Left lung (tissue), 10 donors: Measurements from ENCODE around the gene ITIH3. TPM values are rescaled to one million over a fixed set of nuclear protein-coding genes. Genes with fewer than 3 reads are reported as not detected.

ENCODE experiments used
- ATAC-seq: fragments of 200-7000 bp; cut with Tn5 transposase; one replicate; pipeline ENCODE4 v1.9.1; 2020; ENCODE audit warnings: moderate library complexity
- DNase-seq, 4 donors: peaks; one replicate each; pipeline ENCODE4 v3.0.0-alpha.2; 2013 to 2020
- H3K27ac ChIP-seq, 2 donors: fragments of 200-600 bp; sonication (generic) in 1 of 2; one replicate each; pipeline versions ENCODE4 v1.5.0 to v1.8.0; 2020 to 2021
- H3K27me3 ChIP-seq, 2 donors: fragments of 200-600 bp; sonication (generic) in 1 of 2; one replicate each; pipeline versions ENCODE4 v1.5.0 to v1.8.0; 2020 to 2021
- H3K36me3 ChIP-seq, 2 donors: fragments of 200-600 bp; sonication (generic) in 1 of 2; one replicate each; pipeline versions ENCODE4 v1.5.0 to v1.8.0; 2020 to 2021
- H3K4me1 ChIP-seq, 2 donors: fragments of 200-600 bp; one replicate each; pipeline ENCODE4 v1.8.0; 2021
- H3K4me3 ChIP-seq, 2 donors: fragments of 200-600 bp; sonication (generic) in 1 of 2; one replicate each; pipeline versions ENCODE4 v1.5.0 to v1.8.0; 2020 to 2021; ENCODE audit warnings: mild to moderate bottlenecking in 1 of 2
- H3K9me3 ChIP-seq, 2 donors: fragments of 200-600 bp; sonication (generic) in 1 of 2; one replicate each; pipeline versions ENCODE4 v1.5.0 to v1.8.0; 2020 to 2021
- CTCF ChIP-seq, 2 donors: fragments of 200-600 bp; sonication (generic) in 1 of 2; IDR thresholded peaks; one replicate each; pipeline versions ENCODE4 v1.5.0 to v1.8.0; 2021; ENCODE audit warnings: antibody characterized with exemption in 2 of 2
- intact Hi-C, 2 donors: fragments of 100-400 bp; cut with DNase I; formaldehyde crosslinking; loops; one replicate each; pipeline versions ENCODE4 v1.11.2 to v1.14.2; 2022
- polyA plus RNA-seq, 6 donors: library from polyadenylated mRNA; unstranded; fragments of 120-200 nt; gene quantifications; one replicate each; pipeline ENCODE4 v1.2.1, GENCODE V29; 2013; ENCODE audit not compliant: insufficient read length in 6 of 6
- total RNA-seq, 2 donors: library from RNA; stranded (reverse); fragmentation: NEBNext Ultra II Directional; extraction: Animal tissue kit (Norgen Biotek cat#: 25700); gene quantifications; one replicate each; pipeline ENCODE4 v1.2.1, GENCODE V29; 2021
- donor health status: DM: no; HTN: yes; CAD: no.
- donor health status: DM: no; HTN: no; CAD: no.

The ITIH3 gene
- total and polyA plus RNA-seq, 8 donors = 1.5 to 5.8 (median 3.4) TPM

- Histone ChIP-seq H3K27ac (no peak within 1 kb of the TSS), H3K4me1 (peaks cover 0 to 3% of the 10 kb centered on the region in 2 donors), H3K9me3 (no peaks in the 10 kb centered on the region), H3K4me3 (no peak within 1 kb of the TSS), H3K36me3 (peaks cover 0 to 65% of the 10 kb centered on the region in 2 donors), H3K27me3 (no peaks in the 10 kb centered on the region)
- TF ChIP-seq CTCF (IDR thresholded peaks at IDR 0.05) = no peak
- ATAC-seq = no peak
- DNase-seq = peak in 3 of 4 donors; percentile 31 to 65 (median 50)
- intact Hi-C loops = no loop called here
Observed at GRCh38 chr3:52834871-52835501, 40.4 kb downstream of the ITIH3 start, which contains the start of gene MUSTN1. MUSTN1 (minus strand) TSS chr3:52835019; CDS start chr3:52834948, 71 bp downstream.

GRCh38 chr3:52835766-52836470 is 41.3 kb downstream of the ITIH3 start:
- peak in 1 of 4 donors; percentile 54 for DNase-seq
- Histone ChIP-seq H3K27me3 (no peaks in the 10 kb centered on the region), H3K36me3 (peaks cover 0 to 75% of the 10 kb centered on the region in 2 donors), H3K9me3 (no peaks in the 10 kb centered on the region), H3K4me3 (no peak overlapping the region), H3K4me1 (peaks cover 0 to 3% of the 10 kb centered on the region in 2 donors), H3K27ac (no peak overlapping the region)
- intact Hi-C loops = no loop called here
- ATAC-seq = no peak
- TF ChIP-seq CTCF (IDR thresholded peaks at IDR 0.05) = no peak

- intact Hi-C loops = no loop called here
- Histone ChIP-seq H3K27me3 (no peaks in the 10 kb centered on the region), H3K27ac (no peak overlapping the region)
Observed at GRCh38 chr3:52836471-52836845, 41.9 kb downstream of the ITIH3 start.

GRCh38 chr3:52836986-52837385 is 42.4 kb downstream of the ITIH3 start:
- H3K9me3 ChIP-seq = no peaks in the 10 kb centered on the region
- ATAC-seq (no peak), DNase-seq (peak in 1 of 4 donors; percentile 21)
- H3K4me1 ChIP-seq = no peaks in the 10 kb centered on the region
- no peak overlapping the region for H3K4me3 ChIP-seq
- H3K36me3 ChIP-seq = peaks cover 0 to 85% of the 10 kb centered on the region in 2 donors
- intact Hi-C loops = no loop called here
- H3K27ac ChIP-seq = no peak overlapping the region
- H3K27me3 ChIP-seq = no peaks in the 10 kb centered on the region
- TF ChIP-seq CTCF (IDR thresholded peaks at IDR 0.05) = no peak

More at GRCh38 chr3:52836471-52836845, 41.9 kb downstream of the ITIH3 start:
- Histone ChIP-seq H3K4me3 (no peak overlapping the region), H3K4me1 (peaks cover 0 to 3% of the 10 kb centered on the region in 2 donors), H3K9me3 (no peaks in the 10 kb centered on the region), H3K36me3 (peaks cover 0 to 80% of the 10 kb centered on the region in 2 donors)
- TF ChIP-seq CTCF (IDR thresholded peaks at IDR 0.05) = no peak
- DNase-seq (no peak), ATAC-seq (no peak)

- Histone ChIP-seq H3K27ac (no peak overlapping the region), H3K36me3 (peaks cover 0 to 76% of the 10 kb centered on the region in 2 donors)
Observed at GRCh38 chr3:52838561-52839267, 44.1 kb downstream of the ITIH3 start.

More at GRCh38 chr3:52838561-52839267, 44.1 kb downstream of the ITIH3 start:
- H3K4me1 ChIP-seq = peaks cover 0 to 12% of the 10 kb centered on the region in 2 donors
- H3K27me3 ChIP-seq = no peaks in the 10 kb centered on the region
- ATAC-seq (no peak), DNase-seq (no peak)
- no peak overlapping the region for H3K4me3 ChIP-seq
- H3K9me3 ChIP-seq = no peaks in the 10 kb centered on the region
- TF ChIP-seq CTCF (IDR thresholded peaks at IDR 0.05) = no peak
- intact Hi-C loops = no loop called here
